Neural progenitor cell (in vitro differentiated cells): Measurements from ENCODE around the gene KBTBD4. TPM values are rescaled to one million over a fixed set of nuclear protein-coding genes. Genes with fewer than 3 reads are reported as not detected.

Experiments used
- DNase-seq: peaks from one replicate; pipeline ENCODE4 v3.0.0-alpha.2; 2016; ENCODE audit warnings: low spot score
- H2AFZ ChIP-seq: fragments of 200-600 bp; sonication (generic); replicated peaks from 2 replicates; pipeline ENCODE4 v1.6.1; 2016; ENCODE audit warnings: antibody characterized with exemption
- H3F3A ChIP-seq: fragments of 200-600 bp; sonication (generic); 2 replicates; pipeline ENCODE4 v1.6.1; 2016; ENCODE audit warnings: antibody characterized with exemption, low read depth
- H3K27ac ChIP-seq: fragments of 200-600 bp; sonication (generic); 2 replicates; pipeline ENCODE4 v1.5.1; 2016; ENCODE audit warnings: mild to moderate bottlenecking
- H3K27me3 ChIP-seq: fragments of 200-600 bp; sonication (generic); 2 replicates; pipeline ENCODE4 v1.6.1; 2016; ENCODE audit warnings: mild to moderate bottlenecking, moderate library complexity
- H3K36me3 ChIP-seq: fragments of 200-600 bp; sonication (generic); 2 replicates; pipeline ENCODE4 v1.5.1; 2016
- H3K4me1 ChIP-seq: fragments of 200-600 bp; sonication (generic); 2 replicates; pipeline ENCODE4 v1.6.1; 2016; ENCODE audit warnings: mixed run types
- H3K4me2 ChIP-seq: fragments of 200-600 bp; sonication (generic); 2 replicates; pipeline ENCODE4 v1.6.1; 2016
- H3K4me3 ChIP-seq: fragments of 200-600 bp; sonication (generic); 2 replicates; pipeline ENCODE4 v1.5.1; 2016
- H3K79me2 ChIP-seq: fragments of 200-600 bp; sonication (generic); 2 replicates; pipeline ENCODE4 v1.6.1; 2016; ENCODE audit warnings: low read depth
- H3K9ac ChIP-seq: fragments of 200-600 bp; sonication (generic); 2 replicates; pipeline ENCODE4 v1.6.1; 2016
- H3K9me3 ChIP-seq: fragments of 200-600 bp; sonication (generic); 2 replicates; pipeline ENCODE4 v1.5.1; 2016; ENCODE audit warnings: low read depth
- H4K20me1 ChIP-seq: fragments of 200-600 bp; sonication (generic); 2 replicates; pipeline ENCODE4 v1.6.1; 2016; ENCODE audit warnings: low read depth
- H3K27ac Mint-ChIP-seq: 3 replicates; pipeline ENCODE4 v1.8.0; 2021; ENCODE audit warnings: mixed read lengths
- H3K27me3 Mint-ChIP-seq: 2 replicates; pipeline ENCODE4 v1.8.0; 2022; ENCODE audit warnings: low read depth, mild to moderate bottlenecking, inconsistent platforms, moderate library complexity, mixed read lengths; ENCODE audit not compliant: insufficient read depth
- H3K36me3 Mint-ChIP-seq: 3 replicates; pipeline ENCODE4 v1.8.0; 2021; ENCODE audit warnings: mixed read lengths
- H3K4me1 Mint-ChIP-seq: 3 replicates; pipeline ENCODE4 v1.8.0; 2021; ENCODE audit warnings: mixed read lengths
- H3K4me3 Mint-ChIP-seq: 3 replicates; pipeline ENCODE4 v1.8.0; 2021; ENCODE audit warnings: mild to moderate bottlenecking, moderate library complexity, mixed read lengths
- H3K9me3 Mint-ChIP-seq: 3 replicates; pipeline ENCODE4 v1.8.0; 2020; ENCODE audit warnings: mixed read lengths
- CTCF ChIP-seq: fragments of 200-600 bp; sonication (generic); IDR thresholded peaks from 2 replicates; pipeline ENCODE4 v1.5.1; 2017; ENCODE audit warnings: antibody characterized with exemption, mild to moderate bottlenecking
- EZH2 ChIP-seq: fragments of 200-600 bp; sonication (generic); IDR thresholded peaks from 2 replicates; pipeline ENCODE4 v1.6.1; 2017; ENCODE audit warnings: antibody characterized with exemption, mild to moderate bottlenecking, moderate library complexity
- EZH2phosphoT487 ChIP-seq: fragments of 200-600 bp; sonication (generic); IDR thresholded peaks from 2 replicates; pipeline ENCODE4 v1.6.1; 2017; ENCODE audit warnings: antibody characterized with exemption
- total RNA-seq: library from RNA; depleted of rRNA; stranded (reverse); fragments of >200 nt; gene quantifications from 2 replicates; pipeline ENCODE4 v1.2.3, GENCODE V29; 2015; ENCODE audit warnings: low replicate concordance

The KBTBD4 gene
- total RNA-seq, 1 donor from 2014 or later, result 19.5 TPM

- Mint-ChIP-seq H3K27me3 (no peaks in the 10 kb centered on the region), H3K4me1 (no peaks in the 10 kb centered on the region), H3K27ac (no peak overlapping the region), H3K9me3 (no peaks in the 10 kb centered on the region), H3K36me3 (peaks cover 4% of the 10 kb centered on the region), H3K4me3 (no peak overlapping the region)
- peaks cover 19% of the 10 kb centered on the region for H3F3A ChIP-seq
- H3K27me3 ChIP-seq, result no peaks in the 10 kb centered on the region
- H4K20me1 ChIP-seq, result no peaks in the 10 kb centered on the region
- no peaks in the 10 kb centered on the region for H3K79me2 ChIP-seq
- peaks cover 7% of the 10 kb centered on the region for H3K36me3 ChIP-seq
- H3K9ac ChIP-seq, result no peak overlapping the region
- H3K27ac ChIP-seq, result no peak overlapping the region
- DNase-seq, result no peak
- H3K4me2 ChIP-seq, result no peak overlapping the region
- TF ChIP-seq EZH2, result no peak
- no peak for TF ChIP-seq CTCF
- no peak for TF ChIP-seq EZH2phosphoT487
- no peak overlapping the region for H2AFZ ChIP-seq
- H3K9me3 ChIP-seq, result no peaks in the 10 kb centered on the region
- no peaks in the 10 kb centered on the region for H3K4me1 ChIP-seq
- H3K4me3 ChIP-seq, result no peak overlapping the region
Measured at GRCh38 chr11:47620836-47621378, 42.1 kb upstream of the KBTBD4 start.

- no peak overlapping the region for H3K27ac Mint-ChIP-seq
- Histone ChIP-seq H3K9ac (no peak overlapping the region), H4K20me1 (no peaks in the 10 kb centered on the region), H3K4me1 (no peaks in the 10 kb centered on the region), H3K27ac (no peak overlapping the region), H3K79me2 (no peaks in the 10 kb centered on the region), H2AFZ (no peak overlapping the region), H3F3A (peaks cover 23% of the 10 kb centered on the region), H3K27me3 (no peaks in the 10 kb centered on the region), H3K36me3 (peaks cover 7% of the 10 kb centered on the region), H3K9me3 (no peaks in the 10 kb centered on the region), H3K4me2 (no peak overlapping the region), H3K4me3 (no peak overlapping the region)
- DNase-seq, result no peak
- no peaks in the 10 kb centered on the region for H3K9me3 Mint-ChIP-seq
- no peaks in the 10 kb centered on the region for H3K4me1 Mint-ChIP-seq
- no peak overlapping the region for H3K4me3 Mint-ChIP-seq
- H3K27me3 Mint-ChIP-seq, result no peaks in the 10 kb centered on the region
- H3K36me3 Mint-ChIP-seq, result peaks cover 2% of the 10 kb centered on the region
- no peak for TF ChIP-seq CTCF
- TF ChIP-seq EZH2, result no peak
- no peak for TF ChIP-seq EZH2phosphoT487
Measured at GRCh38 chr11:47617417-47617809, 38.6 kb upstream of the KBTBD4 start.

DNA sequence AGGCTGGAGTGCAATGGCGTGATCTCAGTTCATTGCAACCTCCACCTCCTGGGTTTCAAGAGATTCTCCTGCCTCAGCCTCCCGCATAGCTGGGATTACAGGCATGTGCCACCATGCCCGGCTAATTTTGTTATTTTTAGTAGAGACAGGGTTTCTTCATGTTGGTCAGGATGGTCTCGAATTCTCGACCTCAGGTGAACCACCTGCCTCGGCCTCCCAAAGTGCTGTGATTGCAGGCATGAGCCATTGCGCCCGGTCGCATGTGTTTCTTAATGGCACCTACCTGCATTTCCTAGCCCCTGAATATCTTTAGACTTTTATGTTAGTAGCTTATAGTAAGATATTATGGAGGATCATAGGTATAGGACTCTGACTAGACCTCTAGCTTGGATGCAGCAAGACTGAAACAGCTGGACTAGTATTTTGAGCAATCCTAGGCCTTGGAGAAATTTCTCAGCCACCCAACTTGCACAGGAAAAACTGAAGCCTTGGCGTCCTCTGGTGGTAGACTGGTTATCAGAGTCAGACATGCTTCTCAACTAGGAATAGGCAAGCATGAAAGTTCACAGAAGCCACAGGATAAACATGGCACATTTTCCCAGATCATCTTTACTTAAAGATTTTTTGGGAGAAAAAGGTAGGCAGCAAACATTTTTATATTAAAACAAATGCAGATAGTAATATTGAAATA is 38.1 kb upstream of the KBTBD4 start:
- no peak overlapping the region for H3K4me3 Mint-ChIP-seq
- H4K20me1 ChIP-seq, result no peaks in the 10 kb centered on the region
- H3K36me3 ChIP-seq, result peaks cover 7% of the 10 kb centered on the region
- no peaks in the 10 kb centered on the region for H3K4me1 ChIP-seq
- H3K4me3 ChIP-seq, result no peak overlapping the region
- H3K4me2 ChIP-seq, result no peak overlapping the region
- DNase-seq, result peak; percentile 60
- no peaks in the 10 kb centered on the region for H3K27me3 ChIP-seq
- no peaks in the 10 kb centered on the region for H3K27me3 Mint-ChIP-seq
- no peaks in the 10 kb centered on the region for H3K9me3 ChIP-seq
- H3K79me2 ChIP-seq, result no peaks in the 10 kb centered on the region
- H2AFZ ChIP-seq, result no peak overlapping the region
- peaks cover 2% of the 10 kb centered on the region for H3K36me3 Mint-ChIP-seq
- H3K27ac Mint-ChIP-seq, result no peak overlapping the region
- H3K27ac ChIP-seq, result no peak overlapping the region
- H3K9ac ChIP-seq, result no peak overlapping the region
- peaks cover 23% of the 10 kb centered on the region for H3F3A ChIP-seq
- H3K9me3 Mint-ChIP-seq, result no peaks in the 10 kb centered on the region
- no peak for TF ChIP-seq EZH2phosphoT487
- no peak for TF ChIP-seq EZH2
- TF ChIP-seq CTCF, result peak; percentile 79
- H3K4me1 Mint-ChIP-seq, result no peaks in the 10 kb centered on the region
